DMS53 (cell line): ENCODE data around the gene PROSER1.
A peak's percentile ranks its signal among the peaks of the same experiment; 100 is the strongest.
"Not testable (repeated sequence)": the region's sequence is repeated elsewhere in the genome, so short reads cannot be mapped to it uniquely, and the experiment has no call there.

Experiments
- DNase-seq: peaks from one replicate; lab custom pipeline; 2025; lab: John Stamatoyannopoulos, UW

Gene PROSER1

DNA sequence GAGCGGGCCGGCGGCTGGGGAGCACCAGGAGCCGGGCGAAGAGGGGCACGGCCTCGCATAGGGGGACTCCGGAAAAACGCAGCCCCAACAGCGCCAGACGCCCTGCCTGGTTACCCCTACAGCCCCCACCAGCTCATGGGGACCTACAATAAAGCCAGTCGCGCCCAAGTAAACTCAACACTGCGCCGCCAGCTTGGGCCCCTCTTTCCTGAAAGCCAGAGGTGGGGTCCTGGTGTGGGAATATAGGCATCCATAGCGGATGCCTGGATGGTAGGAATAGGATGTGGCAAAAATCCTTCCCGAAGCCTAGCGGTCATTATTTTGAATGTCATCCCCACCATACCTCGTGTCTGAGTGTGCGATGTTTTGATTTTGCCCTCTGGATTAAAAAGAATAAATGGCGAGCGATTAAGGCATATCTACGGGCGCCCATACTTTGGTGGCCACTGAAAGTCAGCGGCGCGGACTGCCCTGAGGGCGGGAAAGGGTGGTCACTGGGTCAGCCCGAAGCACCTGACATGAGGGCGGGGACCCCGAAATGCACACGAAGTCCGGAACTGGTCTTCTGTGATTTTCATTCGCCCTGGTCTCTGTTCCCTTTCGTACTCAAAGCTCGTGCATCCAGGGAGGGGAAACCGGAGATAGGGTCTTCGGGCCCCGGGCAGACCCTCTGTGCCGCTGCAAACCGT is at the start of gene PROSER1, which contains the start of gene NHLRC3:
Gene PROSER1 (minus strand): TSS at position 210 of the 689 bp plus-strand sequence. CDS start 847 bp downstream, outside the sequence.
Gene NHLRC3 (plus strand): TSS at position 577 of the 689 bp plus-strand sequence. CDS start 184 bp downstream, outside the sequence.
- DNase-seq, result peak; percentile 94

DNA sequence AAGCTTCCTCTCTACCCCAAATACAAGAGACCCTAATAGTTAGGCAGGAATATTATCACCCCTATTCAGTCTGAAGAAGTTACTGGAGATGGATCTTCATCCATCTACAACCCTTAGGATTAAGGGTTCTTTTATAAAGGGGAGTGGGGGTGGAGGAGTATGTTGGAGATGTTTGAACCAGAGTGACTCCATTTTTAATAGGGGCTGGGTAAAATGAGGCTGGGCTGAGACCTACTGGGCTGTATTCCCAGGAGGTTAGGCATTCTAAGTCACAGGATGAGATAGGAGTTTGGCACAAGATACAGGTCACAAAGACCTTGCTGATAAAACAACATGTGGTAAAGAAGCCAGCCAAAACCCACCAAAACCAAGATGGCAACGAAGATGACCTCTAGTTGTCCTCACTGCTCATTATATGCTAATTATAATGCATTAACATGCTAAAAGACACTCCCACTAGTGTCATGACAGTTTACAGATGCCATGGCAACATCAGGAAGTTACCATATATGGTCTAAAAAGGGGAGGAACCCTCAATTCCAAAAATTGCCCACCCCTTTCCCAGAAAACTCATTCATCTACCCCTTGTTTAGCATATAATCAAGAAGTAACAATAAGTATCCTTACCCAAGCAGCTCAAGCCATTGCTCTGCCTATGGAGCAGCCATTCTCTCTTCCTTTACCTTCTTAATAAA is 48.5 kb upstream of the PROSER1 start:
- DNase-seq, result not testable (repeated sequence)

- no peak for DNase-seq
These were observed 36.1 kb upstream of the PROSER1 start for GRCh38 chr13:39073983-39074382.

- no peak for DNase-seq
These were observed 35.0 kb upstream of the PROSER1 start for GRCh38 chr13:39072842-39073241.

GRCh38 chr13:39062004-39062403 is 24.1 kb upstream of the PROSER1 start:
- DNase-seq, result no peak

DNA sequence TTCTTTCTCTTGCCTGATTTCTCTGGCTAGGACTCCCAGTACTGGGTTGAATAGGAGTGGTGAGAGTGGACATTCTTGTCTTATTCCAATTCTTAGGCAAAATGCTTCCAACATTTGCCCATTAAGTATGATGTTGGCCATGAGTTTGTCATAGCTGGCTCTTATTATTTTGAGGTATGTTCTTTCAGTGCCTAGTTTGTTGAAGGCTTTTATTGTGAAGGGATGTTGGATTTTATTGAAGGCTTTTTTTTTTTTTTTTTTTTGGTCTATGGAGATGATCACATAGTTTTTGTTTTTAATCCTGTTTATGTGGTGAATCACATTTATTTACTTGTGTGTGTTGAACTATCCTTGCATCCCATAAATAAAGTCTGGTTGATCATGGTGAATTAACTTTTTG is 20.2 kb upstream of the PROSER1 start:
- DNase-seq, result no peak

- DNase-seq, result no peak
These were observed 18.1 kb upstream of the PROSER1 start for GRCh38 chr13:39056018-39056417.

GRCh38 chr13:39054112-39054511 is 16.2 kb upstream of the PROSER1 start:
- no peak for DNase-seq

DNA sequence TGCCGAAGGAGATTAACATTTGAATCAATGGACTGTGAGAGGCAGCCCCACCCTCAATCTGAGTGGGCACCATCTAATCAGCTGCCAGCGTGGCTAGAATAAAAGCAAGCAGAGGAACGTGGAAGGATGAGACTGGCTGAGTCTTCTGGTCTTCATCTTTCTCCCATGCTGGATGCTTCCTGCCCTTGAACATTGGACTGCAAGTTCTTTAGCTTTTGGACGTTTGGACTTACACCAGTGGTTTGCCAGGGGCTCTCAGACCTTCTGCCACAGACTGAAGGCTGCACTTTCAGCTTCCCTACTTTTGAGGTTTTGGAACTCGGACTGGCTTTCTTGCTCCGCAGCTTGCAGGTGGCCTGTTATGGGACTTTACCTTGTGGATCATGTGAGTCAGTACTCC is 15.1 kb upstream of the PROSER1 start:
- DNase-seq, result no peak

DNA sequence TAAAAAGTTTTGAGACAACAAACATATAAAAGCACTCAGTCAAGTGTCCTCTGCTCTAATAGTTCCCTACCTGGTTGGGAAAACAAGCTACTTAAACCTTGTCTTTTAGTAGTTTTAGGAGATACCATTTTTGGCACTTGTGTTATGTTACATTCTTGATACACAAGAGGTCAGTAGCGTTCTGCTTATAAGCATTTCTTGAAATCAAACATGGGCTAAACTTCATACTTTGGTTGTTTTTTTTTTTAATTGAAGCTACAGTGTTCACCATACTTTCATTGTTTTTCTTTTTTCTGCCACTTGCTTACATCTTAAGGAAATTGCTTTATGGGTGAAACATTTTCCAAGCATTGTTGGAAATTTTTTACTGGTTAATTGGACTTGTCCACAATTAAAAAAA is 13.3 kb upstream of the PROSER1 start:
- DNase-seq, result peak; percentile 75

DNA sequence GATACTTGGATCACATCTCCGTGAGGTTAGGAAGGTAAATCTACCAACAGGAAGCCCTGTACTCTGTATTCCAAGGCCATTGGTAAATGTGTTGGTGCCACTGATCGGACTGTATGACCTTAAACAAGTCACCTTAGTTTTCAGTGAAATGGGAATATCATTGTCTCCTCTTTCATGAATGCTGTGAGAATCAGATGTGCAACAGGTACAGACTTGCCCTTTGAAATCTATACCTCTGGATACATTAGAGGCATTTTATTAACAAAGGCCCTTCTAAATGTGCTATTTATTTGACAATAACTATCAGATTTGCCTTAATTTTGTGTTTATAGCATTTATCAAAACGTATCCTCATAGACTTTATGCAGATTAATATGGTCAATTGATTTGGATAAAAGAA is 11.4 kb upstream of the PROSER1 start:
- no peak for DNase-seq

DNA sequence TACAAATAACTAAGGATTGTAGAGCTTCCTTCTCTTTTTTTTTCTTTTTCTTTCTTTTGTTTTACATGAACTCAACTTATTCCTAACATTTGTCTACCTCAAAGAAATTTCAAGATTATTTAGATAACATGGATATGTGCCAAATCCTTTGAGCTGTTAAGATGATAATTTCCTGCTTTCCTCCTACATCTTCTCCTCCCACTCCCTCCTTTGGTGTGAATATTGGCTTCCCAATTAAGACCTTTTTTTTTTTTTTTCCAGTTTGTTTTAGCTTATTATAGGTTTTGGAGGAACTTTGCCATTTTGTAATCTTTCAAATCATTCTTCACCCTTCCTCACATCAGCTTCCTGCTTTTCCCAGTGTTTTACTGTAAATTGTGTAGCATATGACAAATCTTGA is 10.9 kb upstream of the PROSER1 start:
- DNase-seq, result no peak

GRCh38 chr13:39047560-39047959 is 9.7 kb upstream of the PROSER1 start:
- peak; percentile 21 for DNase-seq

GRCh38 chr13:39044536-39044935 is 6.6 kb upstream of the PROSER1 start:
- no peak for DNase-seq

DNA sequence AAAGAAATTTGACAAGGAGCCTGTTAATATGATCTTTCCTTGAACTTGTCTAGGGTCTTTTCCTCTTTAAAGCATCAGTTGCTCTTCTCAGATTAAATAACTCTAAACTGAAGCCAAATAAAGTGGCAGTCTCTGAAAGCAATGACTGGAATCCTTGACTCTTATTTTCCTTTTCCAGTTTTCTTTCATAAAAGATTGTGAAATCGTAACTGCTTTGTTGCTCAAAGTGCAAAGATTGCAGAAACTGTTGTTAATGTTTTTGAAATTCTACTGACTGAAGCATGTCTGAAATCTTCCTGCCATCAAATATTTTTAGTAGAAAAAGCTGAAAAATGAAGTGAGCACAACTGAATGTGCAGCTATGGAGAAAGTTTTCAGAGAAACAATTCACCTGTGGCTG is 2.3 kb upstream of the PROSER1 start:
- no peak for DNase-seq

- DNase-seq, result peak; percentile 54
These were observed 1.2 kb upstream of the PROSER1 start for GRCh38 chr13:39039041-39039440.

DNA sequence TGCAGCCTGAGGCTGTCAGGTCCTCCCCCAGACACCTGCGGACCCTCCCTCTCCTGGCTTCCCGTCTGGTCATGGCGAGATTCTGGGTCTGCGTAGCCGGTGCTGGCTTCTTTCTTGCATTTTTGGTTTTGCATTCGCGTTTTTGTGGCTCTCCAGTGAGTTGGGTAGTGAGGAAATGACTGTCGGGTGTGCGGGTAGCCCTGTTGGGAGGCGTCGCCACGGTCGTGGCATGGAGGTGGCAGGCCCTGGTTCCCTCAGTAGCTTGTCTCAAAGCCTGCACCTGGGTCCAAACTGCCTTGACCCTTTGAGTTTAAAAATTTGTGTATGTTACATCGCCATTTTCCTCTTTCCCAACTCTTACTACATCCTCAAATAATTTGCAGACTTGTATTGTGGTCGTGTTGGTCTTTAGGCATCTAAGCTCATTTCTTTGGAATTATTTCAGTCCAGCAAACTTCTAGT is 711 bp upstream of the PROSER1 start:
- peak; percentile 76 for DNase-seq

DNA sequence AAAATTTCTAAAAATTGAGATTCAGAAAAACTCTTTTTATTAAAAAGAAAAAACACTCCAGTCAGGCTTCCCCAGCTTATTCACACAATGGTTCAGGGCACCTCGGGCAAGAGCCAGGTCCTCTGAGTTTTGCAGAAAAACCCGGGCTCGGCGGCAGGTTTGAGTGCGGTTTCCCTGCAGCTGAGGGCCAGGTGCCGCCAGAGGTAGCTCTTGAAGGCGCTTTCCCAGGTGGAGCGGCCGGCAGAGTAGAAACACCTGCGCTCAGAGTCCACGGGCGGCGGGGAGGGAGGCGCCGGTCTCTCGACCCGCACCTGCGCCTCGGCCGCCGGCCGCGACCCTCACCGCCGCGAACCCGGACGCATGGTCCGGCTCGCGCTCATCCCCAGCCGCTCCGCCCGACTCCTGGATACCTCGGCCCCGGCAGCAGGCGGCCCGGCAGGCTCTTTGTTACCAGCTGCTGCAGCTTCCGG is 444 bp downstream of the PROSER1 start:
- peak; percentile 94 for DNase-seq

- peak; percentile 41 for DNase-seq
These were observed 1.7 kb downstream of the PROSER1 start for GRCh38 chr13:39036212-39036611.

DNA sequence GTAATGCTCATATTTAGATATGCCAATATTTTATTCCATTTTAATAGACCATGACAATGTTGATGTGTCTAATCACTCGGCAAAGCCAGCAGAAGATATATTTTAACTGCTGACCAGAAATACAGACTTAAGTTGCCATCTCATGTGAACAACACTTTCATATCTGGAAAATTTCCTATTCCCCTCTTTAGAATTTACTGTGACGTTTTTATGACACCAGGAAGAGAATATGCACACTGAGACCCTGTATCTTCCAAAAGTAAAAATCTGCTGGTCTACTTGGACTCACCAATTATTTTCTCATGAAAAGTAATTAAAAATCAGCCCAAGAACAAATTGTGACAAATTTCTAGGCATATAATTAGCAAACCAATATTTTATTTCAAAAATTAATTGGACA is 2.1 kb downstream of the PROSER1 start:
- no peak for DNase-seq

DNA sequence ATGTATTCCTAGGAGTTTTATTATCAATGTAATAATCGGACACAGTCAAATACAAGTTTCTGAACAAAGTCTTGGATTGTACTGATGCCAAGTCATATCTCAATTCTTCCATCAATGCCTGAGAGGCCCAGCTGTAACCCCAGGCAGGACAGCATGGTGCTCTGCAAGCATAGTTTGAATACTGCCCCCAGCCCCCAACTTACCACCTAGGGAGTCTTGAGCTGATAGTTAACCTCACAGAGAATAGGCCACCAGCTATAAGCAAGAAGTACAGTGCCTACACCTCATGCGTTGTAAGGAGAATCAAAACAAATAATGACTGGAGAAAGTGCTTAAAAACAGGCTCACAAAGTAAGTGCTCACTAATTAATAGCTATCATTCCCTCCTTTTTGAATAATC is 2.7 kb downstream of the PROSER1 start:
- DNase-seq, result no peak

- DNase-seq, result no peak
These were observed 3.8 kb downstream of the PROSER1 start for GRCh38 chr13:39034085-39034484.

- no peak for DNase-seq
These were observed 5.7 kb downstream of the PROSER1 start for GRCh38 chr13:39032150-39032549.
